Stimulated activated CD4-positive, alpha-beta T cell treated with anti-CD3 and anti-CD28 coated beads, Interleukin-15, amount 100 ng/mL, for 1 hour (primary cell): ENCODE measurements around the gene SIN3B.
"Not testable (repeated sequence)": the region's sequence is repeated elsewhere in the genome, so short reads cannot be mapped to it uniquely, and the experiment has no call there.

Experiments
- DNase-seq, 2 donors: peaks; one replicate each; pipeline ENCODE4 v3.0.0-alpha.2; 2020; ENCODE audit warnings: low read depth in 1 of 2, low spot score in 1 of 2

Gene SIN3B

GRCh38 chr19:16862826-16863415, 33.7 kb downstream of the SIN3B start:
- DNase-seq: no peak

DNA sequence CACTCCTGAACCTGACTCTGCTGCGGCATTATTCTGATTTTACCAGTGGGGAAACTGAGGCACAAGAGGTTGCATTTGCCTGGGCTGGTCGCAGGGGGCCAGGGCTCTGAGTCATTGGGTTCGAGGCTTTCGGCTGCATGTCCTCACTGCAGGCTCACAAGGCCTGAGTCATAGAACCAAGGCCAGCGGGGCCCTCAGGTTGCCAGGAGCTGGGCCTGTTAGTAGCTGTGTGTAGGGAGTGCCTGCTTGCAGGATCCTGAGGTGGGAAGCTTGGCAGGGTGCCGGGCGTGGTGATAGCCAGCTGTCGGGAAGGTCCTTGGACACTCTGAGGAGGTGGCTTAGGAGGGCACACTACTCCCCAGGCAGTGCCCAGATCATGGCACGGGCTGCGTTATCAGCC, 38.0 kb downstream of the SIN3B start:
- no peak for DNase-seq

DNA sequence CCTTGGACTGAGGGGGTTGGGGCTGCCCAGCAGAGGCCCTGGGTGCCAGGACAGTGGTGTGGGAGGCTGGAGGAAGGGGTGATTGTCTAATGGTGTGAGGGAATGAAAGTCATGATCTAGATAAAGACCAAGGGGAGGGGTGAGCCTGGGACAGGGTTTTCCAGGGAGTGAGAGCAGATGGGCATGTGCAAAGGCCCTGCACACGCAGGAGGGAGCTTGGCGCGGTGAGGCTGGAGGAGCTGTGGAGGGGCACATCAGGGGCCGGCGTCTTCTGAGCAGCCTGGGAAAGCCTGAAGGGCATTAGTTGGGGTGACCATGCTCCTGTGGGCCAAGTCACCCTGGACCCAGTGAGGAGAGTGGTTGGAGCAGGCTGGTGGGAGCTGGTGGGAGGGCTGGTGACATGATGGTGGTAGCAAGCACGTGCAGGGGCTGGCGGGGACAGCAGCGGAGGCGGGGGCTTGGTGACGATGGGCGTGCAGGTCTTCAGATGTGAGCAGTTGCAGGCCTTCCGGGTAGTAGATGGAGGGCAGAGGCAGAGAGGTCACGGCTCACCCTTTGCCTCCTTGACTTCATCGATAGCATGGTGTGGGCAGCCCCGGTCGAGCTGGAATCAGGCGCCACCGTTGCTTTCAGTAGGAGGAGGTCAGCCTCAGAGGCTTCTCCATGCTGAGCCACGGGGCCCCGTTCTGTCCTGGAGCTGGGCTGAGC, 39.4 kb downstream of the SIN3B start:
- no peak for DNase-seq

- DNase-seq: no peak
Measured at GRCh38 chr19:16869331-16869972, 40.3 kb downstream of the SIN3B start.

DNA sequence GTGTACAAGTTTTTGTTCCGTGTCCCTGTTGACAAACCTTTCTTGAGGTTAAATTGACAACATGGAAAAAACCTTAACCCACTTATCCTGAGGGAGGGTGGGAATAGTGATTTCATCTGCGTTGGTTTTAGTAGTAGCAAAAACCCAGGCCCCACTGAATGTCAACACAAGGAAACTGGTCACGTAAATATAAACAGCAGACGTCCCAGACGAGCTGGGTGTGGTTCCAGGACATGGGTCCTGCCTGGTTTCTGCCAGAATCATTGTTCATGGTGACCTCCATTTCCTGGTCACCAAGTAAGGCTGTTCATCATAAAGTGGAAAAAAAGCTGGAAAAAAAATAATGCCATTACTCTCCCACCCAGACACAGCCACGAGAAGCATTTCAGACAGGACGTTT, 42.7 kb downstream of the SIN3B start:
- no peak for DNase-seq

DNA sequence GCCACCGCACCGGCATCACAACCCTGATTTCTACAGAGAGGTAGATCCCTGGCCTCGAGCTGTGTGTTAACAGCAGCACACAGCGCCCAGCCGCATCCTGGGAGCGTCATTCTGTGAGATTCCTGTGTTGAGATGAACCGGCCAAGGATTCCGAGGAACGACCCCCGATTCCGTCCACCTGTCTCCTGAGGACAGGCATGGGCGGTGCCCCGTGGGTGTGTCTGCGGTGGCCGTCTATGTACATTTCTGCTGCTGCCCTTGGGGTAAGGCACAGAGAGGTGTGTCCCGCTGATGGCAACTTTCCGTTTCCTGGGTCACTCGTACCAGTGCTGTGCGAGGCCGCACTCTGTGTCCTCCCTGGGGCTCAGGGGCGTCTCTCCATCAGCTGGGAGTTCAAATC, 43.5 kb downstream of the SIN3B start:
- DNase-seq: no peak

DNA sequence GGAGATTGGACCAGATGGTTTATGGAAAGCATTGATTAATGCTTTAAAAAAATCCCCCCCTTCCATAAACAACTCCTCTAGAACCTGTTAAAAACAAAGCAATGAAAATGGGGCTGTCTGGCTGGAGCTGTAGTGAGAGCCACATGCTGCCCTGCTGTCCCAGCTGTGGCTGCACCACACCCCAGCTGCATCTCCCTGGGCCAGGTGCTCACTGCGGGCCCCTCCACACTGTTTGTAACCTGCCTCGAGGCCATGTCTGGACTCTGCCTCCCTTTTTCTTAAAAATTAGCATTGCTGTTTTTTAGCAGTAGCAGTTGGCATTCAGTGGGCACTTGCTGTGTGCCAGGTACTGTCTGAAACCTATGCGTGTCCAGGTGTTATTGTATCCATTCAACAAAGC, 44.4 kb downstream of the SIN3B start:
- DNase-seq: no peak

DNA sequence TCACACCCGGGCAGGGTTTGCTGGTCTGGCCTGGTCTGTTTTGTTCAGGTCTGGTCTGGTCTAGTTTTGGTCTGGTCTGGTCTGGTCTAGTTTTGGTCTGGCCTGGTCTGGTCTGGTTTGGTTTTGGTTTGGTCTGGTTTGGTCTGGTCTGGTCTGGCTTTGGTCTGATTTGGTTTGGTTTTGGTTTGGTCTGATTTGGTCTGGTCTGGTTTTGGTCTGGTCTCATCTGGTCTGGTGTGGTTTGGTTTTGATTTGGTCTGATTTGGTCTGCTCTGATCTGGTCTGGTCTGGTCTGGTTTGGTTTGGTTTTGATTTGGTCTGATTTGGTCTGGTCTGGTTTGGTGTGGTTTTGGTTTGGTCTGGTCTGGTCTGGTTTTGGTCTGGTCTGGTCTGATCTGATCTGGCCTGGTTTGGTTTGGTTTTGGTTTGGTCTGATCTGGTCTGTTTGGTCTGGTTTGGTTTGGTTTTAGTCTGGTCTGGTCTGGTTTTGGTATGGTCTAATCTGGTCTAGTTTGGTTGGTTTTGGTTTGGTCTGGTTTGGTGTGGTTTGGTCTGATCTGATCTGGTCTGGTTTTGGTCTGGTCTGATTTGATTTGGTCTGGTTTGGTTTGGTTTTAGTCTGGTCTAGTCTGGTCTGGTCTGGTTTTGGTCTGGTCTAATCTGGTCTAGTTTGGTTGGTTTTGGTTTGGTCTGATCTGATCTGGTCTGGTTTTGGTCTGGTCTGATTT, 45.2 kb downstream of the SIN3B start:
- DNase-seq: no peak

DNA sequence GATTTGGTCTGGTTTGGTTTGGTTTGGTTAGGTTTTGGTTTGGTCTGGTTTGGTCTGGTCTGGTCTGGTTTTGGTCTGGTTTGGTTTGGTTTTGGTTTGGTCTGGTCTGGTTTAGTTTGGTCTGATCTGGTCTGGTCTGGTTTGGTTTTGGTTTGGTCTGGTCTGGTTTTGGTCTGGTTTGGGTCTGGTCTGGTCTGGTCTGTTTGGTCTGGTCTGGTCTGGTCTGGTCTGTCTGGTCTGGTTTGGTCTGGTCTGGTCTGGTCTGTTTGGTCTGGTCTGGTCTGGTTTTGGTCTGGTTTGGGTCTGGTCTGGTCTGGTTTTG, 45.7 kb downstream of the SIN3B start:
- DNase-seq: not testable (repeated sequence)

- no peak for DNase-seq
Measured at GRCh38 chr19:16875584-16876555, 46.7 kb downstream of the SIN3B start.

- no peak for DNase-seq
Measured at GRCh38 chr19:16876904-16877361, 47.7 kb downstream of the SIN3B start.

DNA sequence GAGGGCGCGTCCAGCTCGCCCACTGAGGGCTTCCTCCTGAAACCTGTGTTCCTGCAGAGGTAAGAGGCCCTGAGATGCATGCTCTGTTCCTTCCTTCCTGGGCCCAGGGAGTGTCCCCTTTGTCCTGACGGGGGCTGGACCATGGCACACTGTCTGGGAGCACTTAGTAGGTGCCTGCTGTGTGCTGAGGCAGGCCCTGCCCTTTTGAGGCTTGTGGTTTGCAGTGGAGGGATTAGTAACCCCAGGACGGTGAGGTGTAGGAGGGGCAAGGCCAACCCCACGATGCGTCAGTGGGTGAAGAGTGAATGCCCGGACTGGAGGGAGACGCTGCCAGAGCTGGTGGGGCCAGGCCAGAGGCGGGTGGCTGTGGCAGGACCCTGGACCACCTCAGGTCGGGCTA, 48.4 kb downstream of the SIN3B start:
- no peak for DNase-seq

- DNase-seq: no peak
Measured at GRCh38 chr19:16878181-16878965, 49.2 kb downstream of the SIN3B start.

DNA sequence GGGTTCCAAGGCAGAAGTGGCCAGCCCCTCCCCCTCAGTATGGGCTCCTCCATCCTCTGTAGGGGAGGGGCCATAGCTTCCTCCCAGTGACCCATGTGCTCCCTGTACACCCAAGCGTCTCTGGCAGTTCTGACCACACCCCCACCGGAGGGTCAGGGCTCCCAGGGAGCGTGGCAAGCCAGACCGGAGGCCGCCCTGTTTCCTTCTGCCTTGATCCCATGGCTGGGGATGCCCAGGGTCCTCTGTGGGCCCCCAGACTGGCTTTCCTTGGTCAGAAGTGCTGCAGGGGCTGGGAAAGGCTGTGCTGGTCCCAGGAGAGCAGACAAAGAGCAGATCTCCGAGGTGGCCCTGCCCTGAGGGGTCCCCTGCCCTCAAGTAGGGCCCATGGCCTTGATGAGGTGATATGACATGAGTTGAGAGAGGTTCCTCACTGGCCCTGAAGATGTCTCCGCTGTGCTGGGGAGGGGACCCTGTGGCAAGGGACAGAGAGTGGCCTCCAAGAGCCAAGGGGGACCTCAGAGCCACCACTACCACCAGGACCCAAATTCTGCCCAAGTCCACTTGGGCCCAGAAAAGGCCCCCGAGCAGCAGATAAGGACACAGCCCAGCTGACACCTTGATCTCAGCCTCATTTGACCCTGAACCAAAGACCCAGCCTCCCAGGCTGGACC, 51.8 kb downstream of the SIN3B start:
- no peak for DNase-seq

GRCh38 chr19:16882146-16882545, 52.9 kb downstream of the SIN3B start:
- no peak for DNase-seq

- no peak for DNase-seq
Measured at GRCh38 chr19:16883522-16883921, 54.3 kb downstream of the SIN3B start.

DNA sequence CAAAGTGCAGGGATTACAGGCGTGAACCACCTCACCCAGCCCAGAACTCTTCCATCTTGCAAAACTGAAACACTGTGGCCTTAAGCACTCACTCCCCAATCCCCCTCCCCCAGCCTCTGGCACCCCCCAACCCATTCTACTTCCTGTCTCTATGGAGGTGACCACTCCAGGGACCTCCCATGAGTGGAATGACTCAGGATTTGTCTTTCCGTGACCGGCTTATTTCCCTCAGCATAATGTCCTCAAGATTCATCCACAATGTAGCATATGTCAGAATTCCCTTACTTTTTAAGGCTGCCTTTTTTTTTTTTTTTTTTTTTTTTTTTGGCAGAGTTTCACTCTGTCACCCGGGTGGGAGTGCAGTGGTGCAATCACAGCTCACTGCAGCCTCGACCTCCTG, 56.0 kb downstream of the SIN3B start:
- no peak for DNase-seq

GRCh38 chr19:16886305-16886880, 57.2 kb downstream of the SIN3B start:
- no peak for DNase-seq
